ENCODE results near the gene NSRP1.

DNA sequence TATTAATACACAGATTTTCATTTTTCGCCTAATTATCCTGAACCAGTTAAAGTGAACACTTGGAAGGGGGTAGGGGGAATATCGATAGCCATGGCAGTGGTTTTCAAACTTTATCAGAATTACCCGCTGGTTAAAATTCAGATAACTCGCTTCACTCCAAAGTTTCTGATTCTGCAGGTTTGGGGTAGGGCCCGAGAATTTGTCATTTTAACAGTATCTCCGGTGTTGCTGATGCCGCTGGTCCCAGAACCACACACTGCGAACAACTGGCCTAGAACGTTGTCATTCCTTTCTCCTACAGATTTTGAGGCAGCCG is 313 bp upstream of the NSRP1 start:
- no peak for TF ChIP-seq ZFP36 (IDR thresholded peaks at IDR 0.05; ENCODE audit: borderline replicate concordance, low read depth, low read length, partially characterized antibody)
- TF ChIP-seq, protein P1, sequence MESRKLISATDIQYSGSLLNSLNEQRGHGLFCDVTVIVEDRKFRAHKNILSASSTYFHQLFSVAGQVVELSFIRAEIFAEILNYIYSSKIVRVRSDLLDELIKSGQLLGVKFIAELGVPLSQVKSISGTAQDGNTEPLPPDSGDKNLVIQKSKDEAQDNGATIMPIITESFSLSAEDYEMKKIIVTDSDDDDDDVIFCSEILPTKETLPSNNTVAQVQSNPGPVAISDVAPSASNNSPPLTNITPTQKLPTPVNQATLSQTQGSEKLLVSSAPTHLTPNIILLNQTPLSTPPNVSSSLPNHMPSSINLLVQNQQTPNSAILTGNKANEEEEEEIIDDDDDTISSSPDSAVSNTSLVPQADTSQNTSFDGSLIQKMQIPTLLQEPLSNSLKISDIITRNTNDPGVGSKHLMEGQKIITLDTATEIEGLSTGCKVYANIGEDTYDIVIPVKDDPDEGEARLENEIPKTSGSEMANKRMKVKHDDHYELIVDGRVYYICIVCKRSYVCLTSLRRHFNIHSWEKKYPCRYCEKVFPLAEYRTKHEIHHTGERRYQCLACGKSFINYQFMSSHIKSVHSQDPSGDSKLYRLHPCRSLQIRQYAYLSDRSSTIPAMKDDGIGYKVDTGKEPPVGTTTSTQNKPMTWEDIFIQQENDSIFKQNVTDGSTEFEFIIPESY (CRISPR knock-in tag; IDR thresholded peaks at IDR 0.05): no peak
- TF ChIP-seq REPIN1 (CRISPR knock-in tag; IDR thresholded peaks at IDR 0.05; ENCODE audit: borderline replicate concordance, low read depth): no peak
- TF ChIP-seq KDM4B (CRISPR knock-in tag; IDR thresholded peaks at IDR 0.05): no peak
- no peak for TF ChIP-seq CC2D1A (CRISPR knock-in tag; IDR thresholded peaks at IDR 0.05)
- TF ChIP-seq, protein P2, sequence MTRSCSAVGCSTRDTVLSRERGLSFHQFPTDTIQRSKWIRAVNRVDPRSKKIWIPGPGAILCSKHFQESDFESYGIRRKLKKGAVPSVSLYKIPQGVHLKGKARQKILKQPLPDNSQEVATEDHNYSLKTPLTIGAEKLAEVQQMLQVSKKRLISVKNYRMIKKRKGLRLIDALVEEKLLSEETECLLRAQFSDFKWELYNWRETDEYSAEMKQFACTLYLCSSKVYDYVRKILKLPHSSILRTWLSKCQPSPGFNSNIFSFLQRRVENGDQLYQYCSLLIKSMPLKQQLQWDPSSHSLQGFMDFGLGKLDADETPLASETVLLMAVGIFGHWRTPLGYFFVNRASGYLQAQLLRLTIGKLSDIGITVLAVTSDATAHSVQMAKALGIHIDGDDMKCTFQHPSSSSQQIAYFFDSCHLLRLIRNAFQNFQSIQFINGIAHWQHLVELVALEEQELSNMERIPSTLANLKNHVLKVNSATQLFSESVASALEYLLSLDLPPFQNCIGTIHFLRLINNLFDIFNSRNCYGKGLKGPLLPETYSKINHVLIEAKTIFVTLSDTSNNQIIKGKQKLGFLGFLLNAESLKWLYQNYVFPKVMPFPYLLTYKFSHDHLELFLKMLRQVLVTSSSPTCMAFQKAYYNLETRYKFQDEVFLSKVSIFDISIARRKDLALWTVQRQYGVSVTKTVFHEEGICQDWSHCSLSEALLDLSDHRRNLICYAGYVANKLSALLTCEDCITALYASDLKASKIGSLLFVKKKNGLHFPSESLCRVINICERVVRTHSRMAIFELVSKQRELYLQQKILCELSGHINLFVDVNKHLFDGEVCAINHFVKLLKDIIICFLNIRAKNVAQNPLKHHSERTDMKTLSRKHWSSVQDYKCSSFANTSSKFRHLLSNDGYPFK (CRISPR knock-in tag; IDR thresholded peaks at IDR 0.05; ENCODE audit: borderline replicate concordance): no peak
- no peak for TF ChIP-seq SETDB1 (CRISPR knock-in tag; IDR thresholded peaks at IDR 0.05; ENCODE audit: borderline replicate concordance)

Measured in HepG2 (cell line).